Glomerular endothelial cell (primary cell): Measurements from ENCODE around the gene RAB28. TPM values are rescaled to one million over a fixed set of nuclear protein-coding genes. Genes with fewer than 3 reads are reported as not detected.

Source experiments
- DNase-seq: peaks from one replicate; pipeline ENCODE4 v3.0.0-alpha.2; 2011; ENCODE audit warnings: low read depth, low spot score; ENCODE audit errors: extremely low read depth
- total RNA-seq: library from RNA; depleted of rRNA; stranded (reverse); fragments of >200 nt; gene quantifications from 2 replicates; pipeline ENCODE4 v1.2.3, GENCODE V29; 2015

RAB28 gene
- total RNA-seq, 1 donor from 2014 or later: 12.1 TPM

- no peak for DNase-seq
Observed at GRCh38 chr4:13323921-13324320, 160.2 kb downstream of the RAB28 start.

- no peak for DNase-seq
Observed at GRCh38 chr4:13322681-13323101, 161.4 kb downstream of the RAB28 start.

Other genes starting within 250 kb of the RAB28 start
- not detected in 2 replicates for gene NKX3-2, start 60.2 kb upstream of the RAB28 start, total RNA-seq
- gene BOD1L1, start 143.4 kb upstream of the RAB28 start, total RNA-seq: 23.6 and 36.6 TPM in 2 replicates